Body of pancreas (tissue), 4 donors: Measurements from ENCODE around the gene ASCC3. TPM values are rescaled to one million over a fixed set of nuclear protein-coding genes. Genes with fewer than 3 reads are reported as not detected.
A peak's percentile ranks its signal among the peaks of the same experiment; 100 is the strongest.

ENCODE experiments used
- ATAC-seq: fragments of 150-250 bp; one replicate; pipeline ENCODE4 v1.9.1; 2016
- DNase-seq, 4 donors: peaks; one replicate each; pipeline ENCODE4 v3.0.0-alpha.2; 2019
- H3K27ac ChIP-seq, 4 donors: fragments of 200-600 bp; sonication (generic); 1 replicate in 3 of 4; 2 replicates in 1 of 4; pipeline versions ENCODE4 v1.5.1 to v1.6.1; 2016 to 2019; ENCODE audit warnings: mild to moderate bottlenecking in 1 of 4, mixed read lengths in 1 of 4, moderate library complexity in 1 of 4
- H3K27me3 ChIP-seq, 2 donors: fragments of 200-600 bp; sonication (generic); one replicate each; pipeline ENCODE4 v1.6.0; 2016; ENCODE audit warnings: mild to moderate bottlenecking in 1 of 2
- H3K36me3 ChIP-seq, 2 donors: fragments of 200-600 bp; sonication (generic); replicated peaks in 1 of 2; 2 replicates each; pipeline ENCODE4 v1.5.1; 2016; ENCODE audit warnings: low read depth in 2 of 2; ENCODE audit not compliant: insufficient read depth in 1 of 2
- H3K4me1 ChIP-seq: fragments of 200-600 bp; sonication (generic); one replicate; pipeline ENCODE4 v1.6.0; 2016
- H3K4me3 ChIP-seq, 2 donors: fragments of 200-600 bp; sonication (generic); 1 replicate in 1 of 2; 2 replicates in 1 of 2; pipeline ENCODE4 v1.5.1; 2016 to 2019
- H3K9me3 ChIP-seq, 3 donors: fragments of 200-600 bp; sonication (generic); 1 replicate in 2 of 3; 2 replicates in 1 of 3; pipeline ENCODE4 v1.5.1; 2016
- CTCF ChIP-seq, 7 experiments: fragments of 450-650 bp in 4 of 7; fragments of 200-600 bp in 3 of 7; sonication (generic) in 3 of 7; IDR thresholded peaks; one replicate each; pipeline ENCODE4 v1.5.1; 2016 to 2019; ENCODE audit warnings: antibody characterized with exemption in 7 of 7
- POLR2A ChIP-seq, 3 donors: fragments of 450-650 bp; IDR thresholded peaks; one replicate each; pipeline ENCODE4 v1.6.1; 2016; ENCODE audit warnings: antibody characterized with exemption in 3 of 3, mild to moderate bottlenecking in 2 of 3
- WGBS, 2 donors: methylation state at CpG; one replicate each; pipeline ENCODE4 v1.1.5; 2017; 5-methylcytosine and 5-hydroxymethylcytosine counted together
- intact Hi-C: fragments of 100-400 bp; cut with DNase I; formaldehyde crosslinking; loops from one replicate; pipeline ENCODE4 v1.15.1; 2023
- total RNA-seq, 2 donors: library from RNA; depleted of rRNA; stranded (reverse); fragments of >200 nt; gene quantifications; one replicate each; pipeline ENCODE4 v1.1.0, GENCODE V29; 2016

ASCC3 gene
- 10 to 100 TPM; 16.8 to 26.5 TPM for total RNA-seq

GRCh38 chr6:100880853-100881706, at the start of gene ASCC3:
TSS of gene ASCC3 (minus strand) at chr6:100881329. CDS start at chr6:100867997, 13,332 bp downstream.
- H3K27ac ChIP-seq, result peak within 1 kb of the TSS; percentile 72 to 96 (median 93)
- H3K27me3 ChIP-seq, result no peaks in the 10 kb centered on the region

GRCh38 chr6:100925749-100926148, 44.6 kb upstream of the ASCC3 start:
- Histone ChIP-seq H3K4me3 (no peak overlapping the region), H3K36me3 (no peaks in the 10 kb centered on the region), H3K9me3 (no peaks in the 10 kb centered on the region), H3K27ac (no peak overlapping the region), H3K27me3 (no peaks in the 10 kb centered on the region), H3K4me1 (no peaks in the 10 kb centered on the region)
- intact Hi-C loops, result no loop called here
- 50 to 61% methylated on average over 1 of the region's 1 CpG for WGBS, 2 donors
- TF ChIP-seq CTCF (IDR thresholded peaks at IDR 0.05), result no peak
- no peak for TF ChIP-seq POLR2A (IDR thresholded peaks at IDR 0.05)
- ATAC-seq (no peak), DNase-seq (no peak)

More at GRCh38 chr6:100880853-100881706, at the start of gene ASCC3:
- TF ChIP-seq CTCF (IDR thresholded peaks at IDR 0.05) (no peak), POLR2A (IDR thresholded peaks at IDR 0.05) (peak; percentile 65 to 79 (median 78))
- H3K9me3 ChIP-seq, result no peaks in the 10 kb centered on the region
- intact Hi-C loops, result no loop called here
- H3K36me3 ChIP-seq, result no peaks in the 10 kb centered on the region
- H3K4me1 ChIP-seq, result peaks cover 28% of the 10 kb centered on the region
- peak within 1 kb of the TSS; percentile 86 to 91 for H3K4me3 ChIP-seq
- peak; percentile 99 for ATAC-seq
- 0% methylated on average over 39 to 83 of the region's 83 CpGs for WGBS, 2 donors
- DNase-seq, result peak; percentile 91 to 94 (median 92)

- 78 to 87% methylated on average over 9 of the region's 9 CpGs for WGBS, 2 donors
These were observed 43.6 kb upstream of the ASCC3 start for GRCh38 chr6:100924534-100925227.

GRCh38 chr6:100923481-100924165, 42.5 kb upstream of the ASCC3 start:
- no peaks in the 10 kb centered on the region for H3K27me3 ChIP-seq
- intact Hi-C loops, result no loop called here
- no peak overlapping the region for H3K4me3 ChIP-seq
- 54 to 67% methylated on average over 3 of the region's 3 CpGs for WGBS, 2 donors
- no peaks in the 10 kb centered on the region for H3K9me3 ChIP-seq
- ATAC-seq (no peak), DNase-seq (no peak)
- no peak for TF ChIP-seq CTCF (IDR thresholded peaks at IDR 0.05)
- TF ChIP-seq POLR2A (IDR thresholded peaks at IDR 0.05), result no peak
- no peaks in the 10 kb centered on the region for H3K4me1 ChIP-seq
- no peak overlapping the region for H3K27ac ChIP-seq
- H3K36me3 ChIP-seq, result no peaks in the 10 kb centered on the region

More at GRCh38 chr6:100924534-100925227, 43.6 kb upstream of the ASCC3 start:
- Histone ChIP-seq H3K9me3 (no peaks in the 10 kb centered on the region), H3K27ac (no peak overlapping the region), H3K27me3 (no peaks in the 10 kb centered on the region), H3K4me3 (no peak overlapping the region), H3K36me3 (no peaks in the 10 kb centered on the region), H3K4me1 (no peaks in the 10 kb centered on the region)
- intact Hi-C loops, result no loop called here
- DNase-seq (no peak), ATAC-seq (no peak)
- no peak for TF ChIP-seq CTCF (IDR thresholded peaks at IDR 0.05)
- no peak for TF ChIP-seq POLR2A (IDR thresholded peaks at IDR 0.05)
